ENCODE results near the gene LIPC. TPM values are rescaled to one million over a fixed set of nuclear protein-coding genes. Genes with fewer than 3 reads are reported as not detected.

The LIPC gene
- total RNA-seq, 1 experiment from 2014 or later, result not detected

DNA sequence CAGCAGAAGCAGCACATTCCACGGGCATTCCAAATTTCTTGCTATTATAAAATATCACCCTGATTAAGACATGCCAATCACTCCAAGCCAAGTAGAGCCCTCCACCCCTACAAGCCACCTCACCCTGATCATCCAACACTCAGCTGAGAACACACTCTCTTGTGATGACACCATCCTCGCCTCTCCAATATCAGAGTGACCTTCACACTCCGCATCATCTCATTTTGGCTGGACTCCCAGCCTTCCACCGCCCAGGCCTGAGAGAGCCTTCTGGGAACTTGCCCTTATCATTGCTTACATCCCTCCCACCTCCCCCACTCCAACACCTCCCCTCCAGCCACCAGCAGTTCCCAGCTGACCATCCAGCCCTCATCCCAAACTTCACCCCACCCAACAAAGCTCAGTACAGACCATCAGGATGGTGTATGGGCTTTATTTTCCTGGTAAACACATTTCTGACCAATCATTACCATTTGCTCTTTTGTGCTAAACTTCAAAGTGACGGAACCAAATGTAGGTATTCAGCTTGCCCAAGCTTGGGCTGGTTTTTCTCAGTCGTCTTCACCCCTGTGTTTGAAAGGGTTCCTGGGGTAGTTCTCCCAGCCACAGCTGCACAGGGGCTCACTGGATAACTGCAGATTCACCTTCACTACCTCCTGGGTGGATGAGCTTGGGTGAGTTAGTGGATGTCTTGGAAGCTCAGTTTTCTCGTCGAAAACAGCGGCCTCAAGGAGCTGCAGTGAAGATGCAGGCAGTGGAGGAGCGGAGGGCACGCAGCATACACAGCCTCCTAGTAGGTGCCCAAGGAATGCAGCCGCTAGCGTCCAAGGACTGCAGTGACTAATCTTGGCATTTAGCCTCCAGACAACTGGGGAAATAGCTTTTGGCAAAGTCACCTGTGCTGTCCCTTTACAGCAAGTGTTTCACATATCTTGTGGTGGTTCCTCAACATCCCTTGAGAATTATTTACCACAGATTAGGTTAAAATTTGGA lies 115.1 kb downstream of the LIPC start:
- Mint-ChIP-seq H3K4me1 (peaks cover 3% of the 10 kb centered on the region), H3K9me3 (no peaks in the 10 kb centered on the region), H3K27me3 (ENCODE audit: low read depth) (no peaks in the 10 kb centered on the region), H3K4me3 (no peak overlapping the region), H3K36me3 (no peaks in the 10 kb centered on the region), H3K27ac (no peak overlapping the region; the same call in 1 of the 2 replicates)
- TF ChIP-seq, protein P1, sequence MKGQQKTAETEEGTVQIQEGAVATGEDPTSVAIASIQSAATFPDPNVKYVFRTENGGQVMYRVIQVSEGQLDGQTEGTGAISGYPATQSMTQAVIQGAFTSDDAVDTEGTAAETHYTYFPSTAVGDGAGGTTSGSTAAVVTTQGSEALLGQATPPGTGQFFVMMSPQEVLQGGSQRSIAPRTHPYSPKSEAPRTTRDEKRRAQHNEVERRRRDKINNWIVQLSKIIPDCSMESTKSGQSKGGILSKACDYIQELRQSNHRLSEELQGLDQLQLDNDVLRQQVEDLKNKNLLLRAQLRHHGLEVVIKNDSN (CRISPR knock-in tag; IDR thresholded peaks at IDR 0.05), result no peak
- no peak for TF ChIP-seq ESRRA (CRISPR knock-in tag; IDR thresholded peaks at IDR 0.05; ENCODE audit: borderline replicate concordance)
- ATAC-seq, result no peak
- POLR2A ChIA-PET, result no interaction called here
- DNase-seq (ENCODE audit: low spot score), result no peak
- CTCF ChIA-PET, result interaction anchor here (0.6 kb wide), 1 partner anchor 238 kb away, joined by 3 read pairs; no protein-coding TSS in a partner anchor

DNA sequence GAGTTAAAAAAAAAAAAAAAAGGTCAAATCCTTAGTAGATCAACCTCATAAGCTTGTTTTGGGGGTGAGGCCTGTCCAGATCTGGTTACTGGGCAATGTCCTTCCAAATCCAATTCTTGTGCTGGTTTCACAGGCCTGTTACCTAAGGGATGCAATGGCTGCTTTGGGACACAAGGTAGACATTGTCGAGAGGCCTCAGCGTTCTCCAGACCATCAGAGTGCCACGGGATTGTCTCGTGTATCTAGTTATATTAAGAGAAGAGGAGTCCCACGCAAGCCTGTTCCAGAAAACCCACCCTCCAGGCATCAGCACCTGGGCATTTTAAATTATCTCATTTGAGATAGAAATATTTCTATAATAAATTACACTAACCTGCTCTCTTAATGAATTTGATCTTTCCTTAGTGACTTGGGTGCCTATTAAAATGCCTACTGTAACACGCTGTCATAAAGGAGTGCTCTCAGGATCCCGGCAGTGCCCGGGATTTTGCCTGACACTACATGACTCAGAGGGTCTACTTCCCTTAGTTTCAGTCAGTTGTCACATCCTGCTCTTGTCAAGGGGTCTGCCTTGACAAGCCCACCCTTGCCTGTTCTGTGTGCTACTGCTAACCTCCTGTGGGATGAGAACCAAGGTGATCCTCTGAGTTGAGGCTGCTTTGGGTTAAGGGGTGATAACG lies 116.0 kb downstream of the LIPC start:
- Mint-ChIP-seq H3K36me3 (no peaks in the 10 kb centered on the region), H3K27ac (no peak overlapping the region), H3K9me3 (no peaks in the 10 kb centered on the region), H3K27me3 (ENCODE audit: low read depth) (no peaks in the 10 kb centered on the region), H3K4me1 (peaks cover 11% of the 10 kb centered on the region), H3K4me3 (no peak overlapping the region)
- ChIA-PET POLR2A (no interaction called here), CTCF (no interaction called here)
- TF ChIP-seq, protein P2, sequence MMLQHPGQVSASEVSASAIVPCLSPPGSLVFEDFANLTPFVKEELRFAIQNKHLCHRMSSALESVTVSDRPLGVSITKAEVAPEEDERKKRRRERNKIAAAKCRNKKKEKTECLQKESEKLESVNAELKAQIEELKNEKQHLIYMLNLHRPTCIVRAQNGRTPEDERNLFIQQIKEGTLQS (CRISPR knock-in tag; conservative IDR thresholded peaks at IDR 0.05), result no peak
- TF ChIP-seq FOXJ3 (CRISPR knock-in tag; IDR thresholded peaks at IDR 0.05; ENCODE audit: borderline replicate concordance), result no peak
- ATAC-seq (no peak), DNase-seq (ENCODE audit: low spot score) (no peak)

DNA sequence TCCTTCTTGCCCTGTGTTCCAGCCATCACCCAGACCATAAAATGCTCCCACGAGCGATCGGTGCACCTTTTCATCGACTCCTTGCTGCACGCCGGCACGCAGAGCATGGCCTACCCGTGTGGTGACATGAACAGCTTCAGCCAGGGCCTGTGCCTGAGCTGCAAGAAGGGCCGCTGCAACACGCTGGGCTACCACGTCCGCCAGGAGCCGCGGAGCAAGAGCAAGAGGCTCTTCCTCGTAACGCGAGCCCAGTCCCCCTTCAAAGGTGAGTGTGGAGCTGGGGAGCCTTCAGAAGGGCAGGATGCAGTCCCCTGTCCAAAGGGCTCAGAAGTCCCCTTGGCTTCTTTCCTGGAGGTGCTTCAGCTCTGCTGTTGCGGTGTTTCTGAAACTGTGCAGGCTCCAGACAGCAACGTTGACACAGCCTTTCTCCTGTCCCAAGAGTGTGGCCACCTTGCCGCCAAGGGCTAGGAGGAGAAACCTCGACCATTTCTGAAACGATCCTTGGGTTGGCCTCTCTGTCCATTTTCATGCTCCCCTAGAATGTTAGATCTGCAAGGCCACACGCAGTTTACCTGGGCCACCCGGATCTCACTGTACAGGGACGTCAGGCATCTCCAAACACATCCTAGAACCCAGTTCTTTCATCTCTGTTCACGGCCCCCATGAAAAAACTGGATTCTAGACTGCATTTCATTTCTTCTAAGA lies 116.7 kb downstream of the LIPC start:
- H3K36me3 Mint-ChIP-seq, result no peaks in the 10 kb centered on the region
- no peak overlapping the region for H3K27ac Mint-ChIP-seq
- ATAC-seq (no peak), DNase-seq (ENCODE audit: low spot score) (no peak)
- H3K4me3 Mint-ChIP-seq, result no peak overlapping the region
- ChIA-PET CTCF (interaction anchor here (1.3 kb wide), 1 partner anchor 321 kb away, joined by 4 read pairs; no protein-coding TSS in a partner anchor), POLR2A (no interaction called here)
- H3K4me1 Mint-ChIP-seq, result peaks cover 12% of the 10 kb centered on the region
- H3K27me3 Mint-ChIP-seq (ENCODE audit: low read depth), result no peaks in the 10 kb centered on the region
- H3K9me3 Mint-ChIP-seq, result no peaks in the 10 kb centered on the region
- TF ChIP-seq FOXK1 (CRISPR knock-in tag; IDR thresholded peaks at IDR 0.05), result no peak
- TF ChIP-seq, protein P3, sequence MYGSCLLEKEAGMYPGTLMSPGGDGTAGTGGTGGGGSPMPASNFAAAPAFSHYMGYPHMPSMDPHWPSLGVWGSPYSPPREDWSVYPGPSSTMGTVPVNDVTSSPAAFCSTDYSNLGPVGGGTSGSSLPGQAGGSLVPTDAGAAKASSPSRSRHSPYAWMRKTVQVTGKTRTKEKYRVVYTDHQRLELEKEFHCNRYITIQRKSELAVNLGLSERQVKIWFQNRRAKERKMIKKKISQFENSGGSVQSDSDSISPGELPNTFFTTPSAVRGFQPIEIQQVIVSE (CRISPR knock-in tag; IDR thresholded peaks at IDR 0.05; ENCODE audit: borderline replicate concordance), result no peak
- no peak for TF ChIP-seq NR2C2 (CRISPR knock-in tag; IDR thresholded peaks at IDR 0.05)
- TF ChIP-seq, protein P4, sequence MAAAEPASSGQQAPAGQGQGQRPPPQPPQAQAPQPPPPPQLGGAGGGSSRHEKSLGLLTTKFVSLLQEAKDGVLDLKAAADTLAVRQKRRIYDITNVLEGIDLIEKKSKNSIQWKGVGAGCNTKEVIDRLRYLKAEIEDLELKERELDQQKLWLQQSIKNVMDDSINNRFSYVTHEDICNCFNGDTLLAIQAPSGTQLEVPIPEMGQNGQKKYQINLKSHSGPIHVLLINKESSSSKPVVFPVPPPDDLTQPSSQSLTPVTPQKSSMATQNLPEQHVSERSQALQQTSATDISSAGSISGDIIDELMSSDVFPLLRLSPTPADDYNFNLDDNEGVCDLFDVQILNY (CRISPR knock-in tag; IDR thresholded peaks at IDR 0.05), result no peak
- no peak for TF ChIP-seq HMGA2 (CRISPR knock-in tag; IDR thresholded peaks at IDR 0.05)
- TF ChIP-seq CREB1 (CRISPR knock-in tag; IDR thresholded peaks at IDR 0.05), result no peak
- TF ChIP-seq, protein P5, sequence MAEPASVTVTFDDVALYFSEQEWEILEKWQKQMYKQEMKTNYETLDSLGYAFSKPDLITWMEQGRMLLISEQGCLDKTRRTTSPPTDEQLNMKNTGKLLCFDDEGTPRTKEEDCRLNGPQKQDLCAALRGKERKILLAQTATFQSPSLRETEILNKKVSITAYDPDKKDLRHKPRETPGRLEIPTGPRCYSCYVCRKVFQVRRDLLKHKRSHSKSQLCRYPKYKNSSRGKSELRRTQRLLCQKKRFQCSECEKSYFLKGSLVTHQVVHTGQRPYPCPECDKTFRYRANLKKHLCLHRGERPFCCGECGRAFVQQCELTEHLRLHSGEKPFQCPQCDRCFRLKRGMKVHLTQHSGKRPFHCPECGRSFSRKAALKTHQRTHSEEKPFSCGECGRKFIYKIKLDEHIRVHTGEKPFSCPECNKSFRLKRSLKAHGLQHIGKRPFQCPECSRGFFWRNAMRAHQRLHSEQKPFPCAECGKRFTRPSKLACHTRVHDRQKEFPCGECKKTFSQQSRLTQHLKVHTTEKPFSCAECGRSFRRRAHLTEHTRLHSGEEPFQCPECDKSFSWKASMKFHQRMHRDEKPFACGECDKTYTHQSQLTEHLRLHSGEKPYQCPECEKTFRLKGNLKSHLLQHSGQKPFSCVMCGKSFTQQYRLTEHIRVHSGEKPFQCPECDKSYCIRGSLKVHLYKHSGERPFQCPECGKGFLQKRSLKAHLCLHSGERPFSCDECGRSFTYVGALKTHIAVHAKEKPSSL (CRISPR knock-in tag; conservative IDR thresholded peaks at IDR 0.05), result no peak
- no peak for TF ChIP-seq JAZF1 (CRISPR knock-in tag; IDR thresholded peaks at IDR 0.05)
- TF ChIP-seq EMX1 (CRISPR knock-in tag; IDR thresholded peaks at IDR 0.05), result no peak
